Neuron (in vitro differentiated cells): Measurements from ENCODE around the gene PRPF38A.

Experiments used
- H2AFZ ChIP-seq: one replicate; pipeline ENCODE4 v1.6.1; 2013; ENCODE audit warnings: low read depth, mild to moderate bottlenecking, inconsistent platforms, low read length, moderate library complexity
- H3K27me3 ChIP-seq: one replicate; pipeline ENCODE4 v1.6.1; 2013; ENCODE audit warnings: low read length; ENCODE audit not compliant: insufficient read depth
- H3K36me3 ChIP-seq: one replicate; pipeline ENCODE4 v1.6.1; 2013; ENCODE audit warnings: low read length; ENCODE audit not compliant: insufficient read depth
- H3K4me1 ChIP-seq: one replicate; pipeline ENCODE4 v1.6.1; 2013; ENCODE audit warnings: low read length; ENCODE audit not compliant: insufficient read depth
- H3K4me3 ChIP-seq: 2 replicates; pipeline ENCODE4 v1.5.1; 2013; ENCODE audit warnings: mild to moderate bottlenecking, low read length, moderate library complexity
- H3K9me3 ChIP-seq: one replicate; pipeline ENCODE4 v1.6.1; 2013; ENCODE audit warnings: low read length

The PRPF38A gene

GRCh38 chr1:52439976-52440375, 35.6 kb downstream of the PRPF38A start:
- Histone ChIP-seq H3K36me3 (peaks cover 67% of the 10 kb centered on the region), H3K4me3 (no peak overlapping the region), H3K4me1 (no peaks in the 10 kb centered on the region), H3K27me3 (no peaks in the 10 kb centered on the region), H2AFZ (no peak overlapping the region), H3K9me3 (no peaks in the 10 kb centered on the region)

- no peak overlapping the region for H2AFZ ChIP-seq
- H3K9me3 ChIP-seq: no peaks in the 10 kb centered on the region
- peaks cover 48% of the 10 kb centered on the region for H3K36me3 ChIP-seq
- H3K27me3 ChIP-seq: no peaks in the 10 kb centered on the region
- no peak overlapping the region for H3K4me3 ChIP-seq
- no peaks in the 10 kb centered on the region for H3K4me1 ChIP-seq
Measured at GRCh38 chr1:52444463-52444862, 40.1 kb downstream of the PRPF38A start.

- H3K27me3 ChIP-seq: no peaks in the 10 kb centered on the region
- H3K36me3 ChIP-seq: peaks cover 33% of the 10 kb centered on the region
- H3K9me3 ChIP-seq: no peaks in the 10 kb centered on the region
- H3K4me1 ChIP-seq: no peaks in the 10 kb centered on the region
- no peak overlapping the region for H3K4me3 ChIP-seq
- no peak overlapping the region for H2AFZ ChIP-seq
Measured at GRCh38 chr1:52454127-52454526, 49.7 kb downstream of the PRPF38A start.

DNA sequence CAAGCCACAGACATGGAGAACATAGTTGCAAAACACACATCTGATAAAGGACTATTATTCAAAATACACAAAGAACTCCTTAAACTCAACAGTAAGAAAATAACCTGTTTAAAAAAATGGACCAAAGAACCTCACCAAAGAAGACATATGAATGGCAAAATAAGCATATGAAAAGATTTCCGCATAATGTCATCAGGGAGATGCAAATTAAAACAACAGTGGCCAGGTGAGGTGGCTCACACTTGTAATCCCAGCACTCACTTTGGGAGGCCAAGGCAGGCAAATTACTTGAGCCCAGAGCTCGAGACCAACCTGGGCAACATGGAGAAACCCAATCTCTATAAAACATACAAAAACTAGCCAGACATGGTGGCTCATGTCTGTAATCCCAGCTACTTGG, 50.4 kb downstream of the PRPF38A start:
- Histone ChIP-seq H3K27me3 (no peaks in the 10 kb centered on the region), H2AFZ (no peak overlapping the region), H3K36me3 (peaks cover 35% of the 10 kb centered on the region), H3K9me3 (no peaks in the 10 kb centered on the region), H3K4me1 (no peaks in the 10 kb centered on the region), H3K4me3 (no peak overlapping the region)

DNA sequence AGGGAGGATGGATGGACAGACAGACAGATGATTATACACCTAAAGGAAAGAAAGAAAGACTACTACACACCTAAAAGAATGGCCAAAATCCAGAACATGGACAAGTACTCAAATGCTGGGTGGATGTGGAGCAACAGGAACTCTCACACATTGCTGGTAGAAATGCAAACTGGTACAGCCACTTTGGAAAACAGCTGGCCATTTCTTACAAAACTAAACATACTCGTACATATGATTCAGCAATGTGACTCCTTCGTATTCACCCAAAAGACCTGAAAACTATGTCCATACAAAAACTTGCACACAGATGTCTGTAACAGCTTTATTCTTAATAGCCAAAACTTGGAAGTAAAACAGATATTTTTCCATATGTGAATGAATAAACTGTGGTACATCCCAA, 51.3 kb downstream of the PRPF38A start:
- no peak overlapping the region for H3K4me3 ChIP-seq
- no peaks in the 10 kb centered on the region for H3K4me1 ChIP-seq
- no peaks in the 10 kb centered on the region for H3K27me3 ChIP-seq
- H2AFZ ChIP-seq: no peak overlapping the region
- peaks cover 34% of the 10 kb centered on the region for H3K36me3 ChIP-seq
- no peaks in the 10 kb centered on the region for H3K9me3 ChIP-seq

DNA sequence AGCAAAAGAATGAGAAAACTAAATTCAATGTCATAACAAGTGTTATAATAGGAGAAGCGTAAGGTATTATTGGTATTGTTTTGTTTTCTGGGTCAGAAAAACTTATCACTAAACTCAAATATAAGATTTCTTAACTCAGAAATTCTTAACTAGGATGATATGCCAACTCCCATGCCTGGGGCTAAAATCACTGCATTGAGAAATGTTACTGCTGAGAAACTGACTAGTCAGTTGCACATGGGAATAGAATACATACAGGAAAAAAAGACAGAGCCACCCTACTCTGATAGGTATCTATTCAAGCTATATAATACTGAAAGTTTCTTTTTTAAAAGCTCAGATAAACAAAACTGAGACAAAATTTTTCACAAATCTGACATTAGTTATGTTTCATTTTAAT, 56.3 kb downstream of the PRPF38A start:
- no peaks in the 10 kb centered on the region for H3K4me1 ChIP-seq
- no peaks in the 10 kb centered on the region for H3K27me3 ChIP-seq
- H3K36me3 ChIP-seq: peaks cover 41% of the 10 kb centered on the region
- H2AFZ ChIP-seq: no peak overlapping the region
- no peaks in the 10 kb centered on the region for H3K9me3 ChIP-seq
- no peak overlapping the region for H3K4me3 ChIP-seq

DNA sequence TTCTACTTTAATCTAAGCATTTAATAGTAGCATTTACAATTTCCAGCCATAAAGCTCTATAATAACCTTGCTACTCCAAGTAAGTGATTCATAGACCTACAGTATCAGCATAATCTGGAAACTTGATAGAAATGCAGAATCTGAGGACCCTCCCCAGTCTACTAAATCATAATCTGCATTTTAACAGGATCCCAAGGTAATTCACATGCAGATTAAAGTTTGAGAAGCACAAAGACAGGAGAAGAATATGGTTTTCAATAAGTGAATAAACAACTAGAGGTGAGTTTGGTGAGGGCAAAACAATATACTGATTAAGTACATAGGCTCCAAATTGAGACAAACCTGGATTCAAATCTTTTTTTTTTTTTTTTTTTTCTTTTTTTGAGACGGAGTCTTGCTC, 57.4 kb downstream of the PRPF38A start:
- Histone ChIP-seq H3K9me3 (no peaks in the 10 kb centered on the region), H3K27me3 (no peaks in the 10 kb centered on the region), H3K36me3 (peaks cover 35% of the 10 kb centered on the region), H2AFZ (no peak overlapping the region), H3K4me1 (no peaks in the 10 kb centered on the region), H3K4me3 (no peak overlapping the region)

- Histone ChIP-seq H3K36me3 (peaks cover 23% of the 10 kb centered on the region), H3K9me3 (no peaks in the 10 kb centered on the region), H3K27me3 (no peaks in the 10 kb centered on the region), H3K4me3 (no peak overlapping the region), H3K4me1 (no peaks in the 10 kb centered on the region), H2AFZ (no peak overlapping the region)
Measured at GRCh38 chr1:52463891-52464290, 59.5 kb downstream of the PRPF38A start.

DNA sequence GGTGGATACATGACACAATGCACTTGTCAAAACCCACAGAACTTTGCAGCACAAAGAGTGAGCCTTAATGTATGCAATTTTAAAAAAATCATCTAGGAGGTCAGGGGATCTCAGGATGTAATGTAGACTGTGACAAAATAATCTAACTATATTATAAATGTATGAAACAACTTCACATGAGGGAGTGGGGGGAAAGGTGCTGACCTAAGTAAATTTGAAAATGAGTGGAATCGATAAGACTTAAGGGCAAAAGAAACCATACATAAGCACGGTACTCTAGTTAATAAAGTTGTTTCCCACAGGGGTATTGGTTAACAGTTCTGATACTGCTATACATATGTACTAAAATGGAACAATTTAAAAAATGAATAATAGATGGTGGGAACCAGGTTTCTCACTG, 64.7 kb downstream of the PRPF38A start:
- Histone ChIP-seq H3K4me3 (no peak overlapping the region), H3K27me3 (no peaks in the 10 kb centered on the region), H3K36me3 (peaks cover 39% of the 10 kb centered on the region), H3K9me3 (peaks cover 2% of the 10 kb centered on the region), H3K4me1 (no peaks in the 10 kb centered on the region), H2AFZ (no peak overlapping the region)
